ENCODE data around the gene MPZL2.

Gene MPZL2

GRCh38 chr11:118207079-118207478 lies 57.0 kb downstream of the MPZL2 start:
- Histone ChIP-seq H3K27ac (ENCODE audit: poor library complexity, severe bottlenecking) (no peak overlapping the region), H3K4me1 (ENCODE audit: insufficient read depth, poor library complexity, severe bottlenecking) (no peaks in the 10 kb centered on the region), H3K9me3 (ENCODE audit: severe bottlenecking) (no peaks in the 10 kb centered on the region), H3K4me3 (ENCODE audit: severe bottlenecking) (no peak overlapping the region), H3K27me3 (ENCODE audit: insufficient read depth, poor library complexity, severe bottlenecking) (no peaks in the 10 kb centered on the region), H3K36me3 (ENCODE audit: low read depth) (no peaks in the 10 kb centered on the region)
- ATAC-seq (ENCODE audit: low read depth) (no peak), DNase-seq (ENCODE audit: low spot score) (no peak)
- no peak for TF ChIP-seq CTCF (IDR thresholded peaks at IDR 0.05; ENCODE audit: poor library complexity, severe bottlenecking)

GRCh38 chr11:118206391-118207031 lies 57.6 kb downstream of the MPZL2 start:
- ATAC-seq (ENCODE audit: low read depth) (no peak), DNase-seq (ENCODE audit: low spot score) (no peak)
- no peaks in the 10 kb centered on the region for H3K27me3 ChIP-seq (ENCODE audit: insufficient read depth, poor library complexity, severe bottlenecking)
- no peaks in the 10 kb centered on the region for H3K36me3 ChIP-seq (ENCODE audit: low read depth)
- H3K4me3 ChIP-seq (ENCODE audit: severe bottlenecking) = no peak overlapping the region
- no peak overlapping the region for H3K27ac ChIP-seq (ENCODE audit: poor library complexity, severe bottlenecking)
- TF ChIP-seq CTCF (IDR thresholded peaks at IDR 0.05; ENCODE audit: poor library complexity, severe bottlenecking) = no peak
- H3K4me1 ChIP-seq (ENCODE audit: insufficient read depth, poor library complexity, severe bottlenecking) = no peaks in the 10 kb centered on the region
- no peaks in the 10 kb centered on the region for H3K9me3 ChIP-seq (ENCODE audit: severe bottlenecking)

GRCh38 chr11:118205606-118206378 lies 58.3 kb downstream of the MPZL2 start:
- DNase-seq (ENCODE audit: low spot score) (no peak), ATAC-seq (ENCODE audit: low read depth) (no peak)
- no peaks in the 10 kb centered on the region for H3K9me3 ChIP-seq (ENCODE audit: severe bottlenecking)
- no peak overlapping the region for H3K4me3 ChIP-seq (ENCODE audit: severe bottlenecking)
- no peaks in the 10 kb centered on the region for H3K36me3 ChIP-seq (ENCODE audit: low read depth)
- no peaks in the 10 kb centered on the region for H3K4me1 ChIP-seq (ENCODE audit: insufficient read depth, poor library complexity, severe bottlenecking)
- no peaks in the 10 kb centered on the region for H3K27me3 ChIP-seq (ENCODE audit: insufficient read depth, poor library complexity, severe bottlenecking)
- no peak overlapping the region for H3K27ac ChIP-seq (ENCODE audit: poor library complexity, severe bottlenecking)
- TF ChIP-seq CTCF (IDR thresholded peaks at IDR 0.05; ENCODE audit: poor library complexity, severe bottlenecking) = no peak

Data from RWPE2 (cell line).